Nephron progenitor cell (in vitro differentiated cells): ENCODE measurements around the gene PEX13.
"Not testable (repeated sequence)": the region's sequence is repeated elsewhere in the genome, so short reads cannot be mapped to it uniquely, and the experiment has no call there.

ENCODE experiments used
- DNase-seq: peaks from one replicate; pipeline ENCODE4 v3.0.0; 2021
- H3K27ac Mint-ChIP-seq: 2 replicates; pipeline ENCODE4 v1.8.0; 2021; ENCODE audit warnings: mild to moderate bottlenecking, moderate library complexity, mixed read lengths
- H3K27me3 Mint-ChIP-seq: 2 replicates; pipeline ENCODE4 v1.8.0; 2021; ENCODE audit warnings: mild to moderate bottlenecking, low read depth, mixed read lengths; ENCODE audit not compliant: poor library complexity
- H3K36me3 Mint-ChIP-seq: 2 replicates; pipeline ENCODE4 v1.8.0; 2021; ENCODE audit warnings: low read depth, mixed read lengths
- H3K4me1 Mint-ChIP-seq: 2 replicates; pipeline ENCODE4 v1.8.0; 2021; ENCODE audit warnings: mixed read lengths
- H3K4me3 Mint-ChIP-seq: 2 replicates; pipeline ENCODE4 v1.8.0; 2021; ENCODE audit warnings: mild to moderate bottlenecking, moderate library complexity, mixed read lengths
- H3K9me3 Mint-ChIP-seq: 2 replicates; pipeline ENCODE4 v1.8.0; 2021; ENCODE audit warnings: mild to moderate bottlenecking, moderate library complexity, mixed read lengths
- TF ChIP-seq, protein P1 (sequence below): fragments of 200-600 bp; sonication (generic); IDR thresholded peaks from 2 replicates; pipeline ENCODE4 v1.5.0; 2021; ENCODE audit warnings: antibody characterized with exemption

Gene PEX13

DNA sequence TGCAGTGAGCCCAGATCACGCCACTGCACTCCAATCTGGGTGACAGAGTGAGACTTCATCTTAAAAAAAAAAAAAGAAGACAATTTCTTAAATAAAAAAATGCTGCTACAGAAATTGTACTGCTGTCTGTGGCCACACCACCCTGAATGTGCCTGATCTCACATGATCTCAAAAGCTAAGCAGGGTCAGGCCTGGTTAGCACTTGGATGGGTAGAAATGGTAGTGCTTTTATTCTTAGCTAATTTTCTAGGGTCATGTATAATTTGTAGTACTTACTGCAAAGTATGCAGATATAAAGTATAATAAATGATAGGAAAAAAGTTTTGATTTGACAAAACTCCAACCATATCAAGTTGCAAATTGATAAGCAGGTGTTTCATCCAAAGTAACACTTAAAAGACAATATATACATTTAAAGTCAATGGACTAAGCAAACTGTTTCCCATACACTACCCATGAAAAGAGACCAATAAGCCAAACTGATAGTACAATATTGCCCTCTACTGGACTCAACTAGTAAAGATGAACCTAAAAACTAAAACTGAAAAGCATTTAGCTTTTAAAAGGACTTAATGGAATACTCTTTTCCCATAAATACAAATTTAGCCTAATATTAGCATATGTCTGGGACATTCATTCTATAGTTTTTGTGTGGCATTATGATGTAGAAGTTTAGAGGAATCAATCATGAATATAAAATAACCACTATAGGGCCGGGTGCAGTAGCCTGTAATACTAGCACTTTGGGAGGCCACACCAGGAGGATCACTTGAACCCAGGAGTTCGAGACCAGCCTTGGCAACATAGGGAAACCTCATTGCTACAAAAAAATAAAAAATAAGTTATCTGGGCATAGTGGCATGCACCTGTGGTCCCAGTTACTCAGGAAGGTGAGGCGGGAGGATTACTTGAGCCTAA, 18.6 kb upstream of the PEX13 start:
- no peak overlapping the region for H3K4me3 Mint-ChIP-seq
- H3K27me3 Mint-ChIP-seq, result no peaks in the 10 kb centered on the region
- no peak overlapping the region for H3K27ac Mint-ChIP-seq

DNA sequence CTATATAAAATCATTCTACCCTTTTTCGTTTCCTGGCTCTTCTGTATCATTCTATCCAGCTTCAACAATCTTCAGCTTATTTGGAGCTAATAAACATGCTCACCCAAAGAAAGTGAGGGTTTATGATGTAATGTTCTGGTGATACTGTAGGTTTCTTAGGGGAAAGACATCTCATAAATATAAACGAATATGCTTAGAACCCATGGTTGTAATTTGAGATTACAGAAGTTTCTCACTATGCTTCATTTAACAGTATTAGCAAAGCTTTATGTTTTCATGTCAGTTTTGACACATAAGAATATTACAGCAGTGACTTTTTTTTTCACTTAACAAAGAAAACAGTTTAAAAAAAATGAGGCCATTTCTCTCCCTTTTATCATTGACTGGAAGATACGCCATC, 11.8 kb upstream of the PEX13 start:
- H3K4me1 Mint-ChIP-seq, result no peaks in the 10 kb centered on the region
- H3K27me3 Mint-ChIP-seq, result peaks cover 3% of the 10 kb centered on the region
- H3K36me3 Mint-ChIP-seq, result no peaks in the 10 kb centered on the region
- no peak overlapping the region for H3K4me3 Mint-ChIP-seq
- H3K27ac Mint-ChIP-seq, result no peak overlapping the region
- TF ChIP-seq, protein P1, sequence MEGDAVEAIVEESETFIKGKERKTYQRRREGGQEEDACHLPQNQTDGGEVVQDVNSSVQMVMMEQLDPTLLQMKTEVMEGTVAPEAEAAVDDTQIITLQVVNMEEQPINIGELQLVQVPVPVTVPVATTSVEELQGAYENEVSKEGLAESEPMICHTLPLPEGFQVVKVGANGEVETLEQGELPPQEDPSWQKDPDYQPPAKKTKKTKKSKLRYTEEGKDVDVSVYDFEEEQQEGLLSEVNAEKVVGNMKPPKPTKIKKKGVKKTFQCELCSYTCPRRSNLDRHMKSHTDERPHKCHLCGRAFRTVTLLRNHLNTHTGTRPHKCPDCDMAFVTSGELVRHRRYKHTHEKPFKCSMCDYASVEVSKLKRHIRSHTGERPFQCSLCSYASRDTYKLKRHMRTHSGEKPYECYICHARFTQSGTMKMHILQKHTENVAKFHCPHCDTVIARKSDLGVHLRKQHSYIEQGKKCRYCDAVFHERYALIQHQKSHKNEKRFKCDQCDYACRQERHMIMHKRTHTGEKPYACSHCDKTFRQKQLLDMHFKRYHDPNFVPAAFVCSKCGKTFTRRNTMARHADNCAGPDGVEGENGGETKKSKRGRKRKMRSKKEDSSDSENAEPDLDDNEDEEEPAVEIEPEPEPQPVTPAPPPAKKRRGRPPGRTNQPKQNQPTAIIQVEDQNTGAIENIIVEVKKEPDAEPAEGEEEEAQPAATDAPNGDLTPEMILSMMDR, result no peak
- H3K9me3 Mint-ChIP-seq, result no peaks in the 10 kb centered on the region
- DNase-seq, result no peak

More for the DNA sequence above, 18.6 kb upstream of the PEX13 start:
- H3K9me3 Mint-ChIP-seq, result peaks cover 5% of the 10 kb centered on the region
- TF ChIP-seq, protein P1, result peak; percentile 77
- H3K36me3 Mint-ChIP-seq, result peaks cover 3% of the 10 kb centered on the region
- DNase-seq, result no peak
- H3K4me1 Mint-ChIP-seq, result no peaks in the 10 kb centered on the region

DNA sequence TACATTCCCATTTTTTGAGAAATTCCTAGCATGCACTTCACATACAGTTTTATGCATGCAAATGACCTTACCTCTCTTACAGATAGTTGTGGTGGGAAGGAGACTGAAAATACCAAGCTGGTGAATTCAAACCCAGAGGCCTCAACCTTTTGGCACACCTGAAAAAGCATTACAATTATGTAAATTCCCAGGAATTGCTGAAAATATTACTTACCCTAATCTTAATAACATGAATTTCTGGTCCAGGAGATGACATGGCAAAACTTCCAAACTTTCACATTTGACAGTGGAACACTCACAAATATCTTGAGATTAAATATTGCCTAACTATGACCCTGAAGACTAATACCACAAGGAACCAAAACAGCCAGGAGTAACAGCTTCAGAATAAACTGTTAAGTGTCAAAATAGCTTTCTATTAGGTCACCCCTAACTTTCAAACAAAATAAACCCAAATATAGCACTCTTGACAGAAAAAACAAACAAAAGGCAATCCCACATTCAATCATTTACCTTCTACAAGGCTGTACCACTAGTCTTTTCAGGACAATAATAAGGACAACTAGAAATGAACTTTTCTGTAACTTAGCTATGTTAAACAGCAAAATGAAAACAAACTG, 10.9 kb upstream of the PEX13 start:
- DNase-seq, result no peak
- TF ChIP-seq, protein P1, result no peak
- peaks cover 3% of the 10 kb centered on the region for H3K27me3 Mint-ChIP-seq
- H3K4me3 Mint-ChIP-seq, result no peak overlapping the region
- no peaks in the 10 kb centered on the region for H3K9me3 Mint-ChIP-seq
- H3K27ac Mint-ChIP-seq, result no peak overlapping the region
- no peaks in the 10 kb centered on the region for H3K4me1 Mint-ChIP-seq
- H3K36me3 Mint-ChIP-seq, result no peaks in the 10 kb centered on the region

DNA sequence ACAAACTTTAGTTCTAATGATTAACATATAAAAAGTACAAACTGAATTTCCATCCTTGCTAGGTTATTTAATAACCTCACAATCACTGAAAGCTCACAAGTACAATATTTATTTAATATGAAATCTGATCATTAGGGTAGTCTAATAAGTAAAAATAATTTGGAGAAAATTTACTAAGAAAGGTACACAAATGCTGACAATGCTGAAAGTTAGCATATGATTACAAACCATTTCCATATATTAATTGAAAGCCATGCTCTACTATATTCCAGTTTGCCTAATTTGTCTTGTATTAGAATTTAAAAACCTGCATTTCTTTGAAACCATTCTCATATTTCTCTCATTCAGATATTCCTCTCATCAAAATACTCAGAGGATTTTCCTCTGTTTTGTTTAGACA, 8.2 kb upstream of the PEX13 start:
- Mint-ChIP-seq H3K27me3 (peaks cover 2% of the 10 kb centered on the region), H3K4me3 (no peak overlapping the region), H3K9me3 (no peaks in the 10 kb centered on the region), H3K27ac (no peak overlapping the region), H3K36me3 (no peaks in the 10 kb centered on the region), H3K4me1 (no peaks in the 10 kb centered on the region)
- no peak for DNase-seq
- TF ChIP-seq, protein P1, result no peak

DNA sequence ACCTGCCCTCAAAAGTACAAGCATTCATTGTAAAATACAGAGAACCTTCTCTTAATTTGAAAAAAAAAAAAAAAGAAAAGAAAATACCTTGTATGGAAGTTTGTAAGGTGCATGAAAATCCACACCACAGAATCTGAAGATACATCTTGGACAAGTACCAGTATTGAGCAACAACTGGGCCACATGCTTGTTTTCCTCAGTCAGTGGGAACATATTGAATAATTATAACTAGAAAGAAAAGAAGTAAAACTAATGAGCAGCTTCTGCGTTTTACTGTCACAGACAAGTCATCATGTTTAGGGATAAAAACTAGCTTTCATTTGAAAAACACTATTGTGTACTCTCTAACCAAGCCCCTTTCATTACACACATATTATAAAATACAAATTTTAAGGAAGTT, 5.8 kb upstream of the PEX13 start:
- DNase-seq, result no peak
- H3K36me3 Mint-ChIP-seq, result no peaks in the 10 kb centered on the region

DNA sequence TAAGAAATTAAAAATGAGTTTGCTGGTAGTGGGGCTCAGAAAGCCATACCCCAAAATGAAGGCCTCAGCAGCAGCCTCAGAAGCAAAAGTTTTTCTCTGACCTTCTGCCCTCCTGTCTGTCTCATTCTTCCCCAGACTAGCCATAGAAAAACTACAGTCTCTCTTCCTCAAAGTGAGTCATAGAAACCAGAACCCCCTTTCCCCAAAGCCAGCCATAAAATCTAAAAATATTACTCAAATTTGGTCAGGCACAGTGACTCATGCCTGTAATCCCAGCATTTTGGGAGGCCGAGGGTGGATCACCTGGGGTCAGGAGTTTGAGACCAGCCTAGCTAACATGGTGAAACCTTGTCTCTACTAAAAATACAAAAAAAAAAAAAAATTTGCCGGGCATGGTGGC, 5.2 kb upstream of the PEX13 start:
- not testable (repeated sequence) for H3K9me3 Mint-ChIP-seq, H3K36me3 Mint-ChIP-seq, H3K4me3 Mint-ChIP-seq, H3K27ac Mint-ChIP-seq, H3K27me3 Mint-ChIP-seq, DNase-seq
- H3K4me1 Mint-ChIP-seq, result peaks cover 15% of the 10 kb centered on the region

More for the DNA sequence above, 5.8 kb upstream of the PEX13 start:
- peaks cover 14% of the 10 kb centered on the region for H3K4me1 Mint-ChIP-seq
- H3K27me3 Mint-ChIP-seq, result no peaks in the 10 kb centered on the region
- no peak overlapping the region for H3K4me3 Mint-ChIP-seq
- no peak overlapping the region for H3K27ac Mint-ChIP-seq
- H3K9me3 Mint-ChIP-seq, result no peaks in the 10 kb centered on the region
- TF ChIP-seq, protein P1, result no peak
